GM12878 (cell line): ENCODE measurements around the gene LENEP. TPM values are rescaled to one million over a fixed set of nuclear protein-coding genes. Genes with fewer than 3 reads are reported as not detected.

Experiments
- ATAC-seq: fragments of 200-7000 bp; cut with Tn5 transposase; 3 replicates; pipeline ENCODE4 v1.9.1; 2020; ENCODE audit warnings: mild to moderate bottlenecking, moderate library complexity
- BruUV-seq: library from RNA; stranded (reverse); fragments of 400-500 nt; replicated peaks from 2 replicates; lab custom pipeline; 2021; lab: Mats Ljungman, UMichigan
- CTCF ChIA-PET: fragments of 300-600 bp; sonication (Branson Sonifier 250); formaldehyde crosslinking; extraction: SDS; loops from one replicate; lab custom pipeline; 2021; ENCODE audit warnings: inconsistent platforms; lab: Yijun Ruan, JAX
- POLR2A ChIA-PET: fragments of 350-600 bp; formaldehyde crosslinking; extraction: SDS; loops from one replicate; lab custom pipeline; 2021; ENCODE audit warnings: inconsistent platforms; lab: Charles Lee
- RAD21 ChIA-PET: fragments of 300-600 bp; sonication (Branson Sonifier 250); formaldehyde crosslinking; loops from one replicate; lab custom pipeline; 2023; ENCODE audit warnings: antibody characterized with exemption; ENCODE audit not compliant: unreplicated experiment; lab: Charles Lee
- SMC1A ChIA-PET: fragments of 300-600 bp; sonication (Branson Sonifier 250); formaldehyde crosslinking; loops from one replicate; lab custom pipeline; 2023; ENCODE audit not compliant: unreplicated experiment, uncharacterized antibody; lab: Charles Lee
- DNase-seq: peaks from one replicate; pipeline ENCODE4 v3.0.0-alpha.2; 2011; ENCODE audit warnings: low read depth, low spot score
- FAIRE-seq: peaks from 3 replicates; lab custom pipeline; 2011; peaks lifted over from hg19 to GRCh38; lab: Jason Lieb, UNC
- H2AFZ ChIP-seq: 2 replicates; pipeline ENCODE4 v1.6.0; 2011; ENCODE audit warnings: low read depth, low read length, control low read depth; ENCODE audit not compliant: control insufficient read depth
- H3K27ac ChIP-seq: 2 replicates; pipeline ENCODE4 v1.5.1; 2011; ENCODE audit warnings: control low read depth; ENCODE audit not compliant: control insufficient read depth, insufficient read depth
- H3K27me3 ChIP-seq, 2 experiments: replicated peaks in 1 of 2; 2 replicates each; pipeline versions ENCODE4 v1.6.0 to v1.6.1; 2011; ENCODE audit warnings: low read length in 1 of 2; ENCODE audit not compliant: control insufficient read depth in 2 of 2, insufficient read depth in 2 of 2
- H3K36me3 ChIP-seq, 2 experiments: 2 replicates each; pipeline ENCODE4 v1.5.1; 2011; ENCODE audit warnings: low read length in 1 of 2; ENCODE audit not compliant: control insufficient read depth in 2 of 2, insufficient read depth in 2 of 2
- H3K4me1 ChIP-seq: 2 replicates; pipeline ENCODE4 v1.6.1; 2011; ENCODE audit warnings: mild to moderate bottlenecking, low read length, moderate library complexity, mixed read lengths; ENCODE audit not compliant: control insufficient read depth, insufficient read depth
- H3K4me2 ChIP-seq: 2 replicates; pipeline ENCODE4 v1.6.0; 2011; ENCODE audit warnings: control low read depth; ENCODE audit not compliant: control insufficient read depth, insufficient read depth
- H3K4me3 ChIP-seq: fragments of 200-600 bp; sonication (generic); 2 replicates; pipeline ENCODE4 v1.5.1; 2016
- H3K79me2 ChIP-seq: 2 replicates; pipeline ENCODE4 v1.6.0; 2011; ENCODE audit warnings: low read length; ENCODE audit not compliant: control insufficient read depth, insufficient read depth
- H3K9ac ChIP-seq: 2 replicates; pipeline ENCODE4 v1.8.0; 2011; ENCODE audit warnings: low read length, control low read depth, mixed read lengths; ENCODE audit not compliant: control insufficient read depth, insufficient read depth
- H3K9me3 ChIP-seq: replicated peaks from 3 replicates; pipeline ENCODE4 v1.5.1; 2011; ENCODE audit warnings: mild to moderate bottlenecking, low read length; ENCODE audit not compliant: control insufficient read depth, insufficient read depth
- H4K20me1 ChIP-seq: 2 replicates; pipeline ENCODE4 v1.6.0; 2011; ENCODE audit not compliant: control insufficient read depth, insufficient read depth
- ELK1 ChIP-seq: IDR thresholded peaks from 2 replicates; pipeline ENCODE4 v1.6.1; 2012; ENCODE audit warnings: low read depth, low read length, improper control_type of control experiment
- EP300 ChIP-seq, 2 experiments: fragments of 150-350 bp in 1 of 2; IDR thresholded peaks; 2 replicates each; pipeline ENCODE4 v1.6.1; 2011 to 2012; ENCODE audit warnings: low read depth in 2 of 2, low read length in 2 of 2, borderline replicate concordance in 1 of 2, improper control_type of control experiment in 1 of 2, inconsistent platforms in 1 of 2; ENCODE audit not compliant: control insufficient read depth in 1 of 2
- HDAC6 ChIP-seq: fragments of 200-600 bp; sonication (generic); IDR thresholded peaks from one replicate; pipeline ENCODE4 v1.8.0; 2017; ENCODE audit warnings: antibody characterized with exemption; ENCODE audit not compliant: unreplicated experiment
- IRF5 ChIP-seq: fragments of 450-650 bp; IDR thresholded peaks from 2 replicates; pipeline ENCODE4 v1.6.1; 2017; ENCODE audit warnings: borderline replicate concordance
- JUNB ChIP-seq: IDR thresholded peaks from 2 replicates; pipeline ENCODE4 v1.6.1; 2016; ENCODE audit warnings: antibody characterized with exemption, mild to moderate bottlenecking
- PKNOX1 ChIP-seq: fragments of 450-650 bp; IDR thresholded peaks from 2 replicates; pipeline ENCODE4 v1.6.1; 2016; ENCODE audit warnings: mild to moderate bottlenecking
- PML ChIP-seq: IDR thresholded peaks from 2 replicates; pipeline ENCODE4 v1.6.1; 2012; ENCODE audit warnings: low read length, inconsistent platforms
- POLR2A ChIP-seq: IDR thresholded peaks from 2 replicates; pipeline ENCODE4 v1.6.1; 2011; ENCODE audit warnings: low read depth, mild to moderate bottlenecking, low read length
- RB1 ChIP-seq: fragments of 450-650 bp; formaldehyde crosslinking; IDR thresholded peaks from 2 replicates; pipeline ENCODE4 v1.6.1; 2017; ENCODE audit warnings: mild to moderate bottlenecking, borderline replicate concordance
- TCF12 ChIP-seq: IDR thresholded peaks from 2 replicates; pipeline ENCODE4 v1.6.1; 2011; ENCODE audit warnings: low read depth, mild to moderate bottlenecking, low read length
- ZNF592 ChIP-seq: fragments of 450-650 bp; IDR thresholded peaks from 2 replicates; pipeline ENCODE4 v1.6.1; 2017; ENCODE audit warnings: mild to moderate bottlenecking, moderate library complexity
- ZSCAN29 ChIP-seq: fragments of 450-650 bp; IDR thresholded peaks from 2 replicates; pipeline ENCODE4 v1.6.1; 2017; ENCODE audit warnings: mild to moderate bottlenecking, moderate library complexity
- WGBS: methylation state at CpG from one replicate; pipeline ENCODE4 v1.1.6; 2016; ENCODE audit warnings: low lambda C conversion rate; ENCODE audit not compliant: insufficient replicate concordance, insufficient coverage; ENCODE audit errors: missing lambda C conversion rate; 5-methylcytosine and 5-hydroxymethylcytosine counted together
- in situ Hi-C: fragments of 300-500 bp; cut with MboI; formaldehyde crosslinking; loops from 9 replicates; pipeline ENCODE4 v1.14.3; 2018; ENCODE audit warnings: mixed read lengths
- intact Hi-C: fragments of 100-400 bp; cut with micrococcal nuclease; formaldehyde crosslinking; loops from one replicate; pipeline ENCODE4 v1.14.2; 2022; ENCODE audit not compliant: unreplicated experiment
- polyA plus RNA-seq, 11 experiments: library from polyadenylated mRNA; depleted of rRNA in 4 of 11; unstranded in 6 of 11; stranded (reverse) in 5 of 11; fragments of >200 nt; fragmentation: Nextera tagmentation in 4 of 11; fragmentation: Illumina TruSeq in 1 of 11; extraction: Ambion mirVana in 4 of 11; extraction: Trizol in 1 of 11; gene quantifications; 1 replicate in 1 of 11; 2 replicates in 10 of 11; pipeline versions ENCODE4 v1.2.1 to v1.2.3, GENCODE V29; 2011 to 2016; ENCODE audit warnings: inconsistent platforms in 2 of 11, missing spikeins in 2 of 11, low read depth in 1 of 11
- total RNA-seq, 4 experiments: library from RNA; depleted of rRNA in 3 of 4; stranded (reverse); fragments of >200 nt in 3 of 4; fragmentation: Illumina TruSeq in 1 of 4; extraction: Trizol in 1 of 4; gene quantifications; 2 replicates each; pipeline versions ENCODE4 v1.2.1 to v1.2.3, GENCODE V29; 2013 to 2021

Gene LENEP
- total and polyA plus RNA-seq, 10 of the 15 experiments (the other 5 are each of a cell fraction or from before 2014, with no cell fraction given), result 0.27 to 1.1 (median 0.64) TPM; not detected in 7

GRCh38 chr1:154982341-154982740 is 11.0 kb upstream of the LENEP start (continued):
- TF ChIP-seq ZNF592 (no peak), ZSCAN29 (no peak), JUNB (no peak)

GRCh38 chr1:154982897-154983648 is 10.3 kb upstream of the LENEP start, which contains the start of gene FLAD1:
Gene FLAD1, plus strand, starts transcription at chr1:154983344. Its CDS starts 351 bp downstream, at chr1:154983695.
- Histone ChIP-seq H3K27ac (peak within 1 kb of the TSS; percentile 79), H3K9ac (peak within 1 kb of the TSS; percentile 91), H3K27me3 (no peaks in the 10 kb centered on the region), H3K9me3 (no peaks in the 10 kb centered on the region), H3K4me2 (peak within 1 kb of the TSS; percentile 90), H2AFZ (peak within 1 kb of the TSS; percentile 91), H3K79me2 (peaks cover 27% of the 10 kb centered on the region), H4K20me1 (no peaks in the 10 kb centered on the region), H3K36me3 (peaks cover 5 to 17% of the 10 kb centered on the region in 2 experiments), H3K4me3 (peak within 1 kb of the TSS; percentile 96), H3K4me1 (peaks cover 6% of the 10 kb centered on the region)
- in situ Hi-C loops, result no loop called here
- ChIA-PET SMC1A (interaction anchor here (0.6 to 6.5 kb wide), 14 partner anchors 9 to 803 kb away, joined by 3 to 69 read pairs (median 4); partner anchors contain the start of genes CKS1B, LENEP, PBXIP1 and PYGO2), RAD21 (interaction anchor here (1.0 to 3.0 kb wide), 10 partner anchors 9 to 118 kb away, joined by 3 to 24 read pairs (median 4); partner anchors contain the start of genes LENEP, PBXIP1 and SHC1), POLR2A (interaction anchor here (0.9 to 3.0 kb wide), 13 partner anchors 9 to 50 kb away, joined by 3 to 17 read pairs (median 11); partner anchors contain the start of genes CKS1B, DCST1, DCST2 and LENEP), CTCF (interaction anchor here (0.6 to 20.6 kb wide), 12 partner anchors 9 to 961 kb away, joined by 3 to 226 read pairs (median 6); partner anchors contain the start of genes CKS1B, LENEP, PBXIP1 and PMVK)
- peak; percentile 100 for DNase-seq
- no TSS peak for BruUV-seq
- ATAC-seq, result peak; percentile 100
- peak; percentile 92 for FAIRE-seq
- intact Hi-C loops, result loop anchor here (2.0 kb wide), 1 partner anchor 16 kb away; no protein-coding TSS in a partner anchor
- WGBS, result under 1% methylated on average over 26 of the region's 26 CpGs
- peak; percentile 82 for TF ChIP-seq PML
- TF ChIP-seq PKNOX1, result peak; percentile 100
- TF ChIP-seq EP300 (IDR thresholded peaks at IDR 0.05; ENCODE audit: borderline replicate concordance in 1 of 2, control insufficient read depth in 1 of 2, low read depth in 2 of 2, low read length in 2 of 2), result no peak
- TF ChIP-seq ELK1, result peak; percentile 62; the same call in 1 of the 2 replicates
- TF ChIP-seq IRF5, result no peak
- no peak for TF ChIP-seq JUNB
- TF ChIP-seq POLR2A, result peak; percentile 66
- peak; percentile 97 for TF ChIP-seq RB1
- TF ChIP-seq TCF12, result 0 out of 2 replicates have a peak, but pooled peaks have one; percentile 2
- TF ChIP-seq HDAC6, result no peak
